Mucosa of descending colon (tissue), 3 donors: ENCODE results near the gene AFG3L2. TPM values are rescaled to one million over a fixed set of nuclear protein-coding genes. Genes with fewer than 3 reads are reported as not detected.

Experiments used
- ATAC-seq: fragments of 200-7000 bp; cut with Tn5 transposase; one replicate; pipeline ENCODE4 v1.9.1; 2020; ENCODE audit warnings: mild to moderate bottlenecking, moderate library complexity
- DNase-seq, 3 donors: peaks; one replicate each; pipeline ENCODE4 v3.0.0-alpha.2; 2020
- H3K36me3 ChIP-seq: fragments of 200-600 bp; one replicate; pipeline ENCODE4 v1.8.0; 2021; ENCODE audit warnings: low read depth, mild to moderate bottlenecking
- H3K4me1 ChIP-seq: fragments of 200-600 bp; one replicate; pipeline ENCODE4 v1.8.0; 2021; ENCODE audit warnings: low read depth, mild to moderate bottlenecking
- H3K4me3 ChIP-seq: fragments of 200-600 bp; one replicate; pipeline ENCODE4 v1.8.0; 2021; ENCODE audit warnings: mild to moderate bottlenecking
- H3K9me3 ChIP-seq: fragments of 200-600 bp; one replicate; pipeline ENCODE4 v1.8.0; 2021; ENCODE audit warnings: mild to moderate bottlenecking
- intact Hi-C, 2 donors: fragments of 100-400 bp; cut with DNase I in 1 of 2; cut with micrococcal nuclease in 1 of 2; formaldehyde crosslinking; loops; one replicate each; pipeline versions ENCODE4 v1.11.0 to v1.11.1; 2022; cut with DNase I, micrococcal nuclease
- total RNA-seq, 3 donors: library from RNA; stranded (reverse); fragmentation: NEBNext Ultra II Directional in 2 of 3; extraction: Animal tissue kit (Norgen Biotek cat#: 25700) in 2 of 3; gene quantifications; one replicate each; pipeline versions ENCODE4 v1.2.1 to v1.2.4, GENCODE V29; 2021 to 2023
- TF ChIP-seq, protein P1 (sequence below): fragments of 200-600 bp; IDR thresholded peaks from one replicate; pipeline ENCODE4 v1.8.0; 2022; ENCODE audit warnings: antibody characterized with exemption, mild to moderate bottlenecking
- donor health status: DM: no; HTN: no; CAD: no; lungs with moderate emphysema.
- donor health status: DM: no; HTN: no; CAD: no.
- donor health status: DM: no; HTN: yes; CAD: no.

Gene AFG3L2
- total RNA-seq, 3 donors from 2014 or later, result 68.5 to 104 (median 93.1) TPM

DNA sequence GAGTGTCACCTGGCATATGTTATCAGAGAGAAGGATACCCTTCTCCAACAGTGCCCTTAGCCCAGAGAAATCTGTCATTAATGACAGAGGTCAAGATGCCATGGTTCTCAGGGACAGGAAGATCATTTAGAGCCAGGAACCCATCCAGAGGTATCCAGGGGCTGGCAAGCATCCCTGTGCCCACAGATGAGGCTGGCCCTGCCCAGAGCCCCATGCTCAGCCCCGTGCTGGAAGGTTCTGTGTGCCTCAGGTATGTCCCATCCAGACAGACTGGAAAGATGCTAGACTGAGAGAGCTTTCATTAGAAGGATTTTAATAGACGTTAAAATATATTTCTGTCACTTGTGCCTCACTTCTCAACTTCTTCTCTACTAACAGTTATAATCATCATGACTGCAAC, 77.2 kb downstream of the AFG3L2 start:
- Histone ChIP-seq H3K9me3 (no peaks in the 10 kb centered on the region), H3K36me3 (no peaks in the 10 kb centered on the region), H3K4me3 (no peak overlapping the region), H3K4me1 (no peaks in the 10 kb centered on the region)
- no peak for ATAC-seq
- intact Hi-C loops, result no loop called here
- DNase-seq, result no peak
- TF ChIP-seq, protein P1, sequence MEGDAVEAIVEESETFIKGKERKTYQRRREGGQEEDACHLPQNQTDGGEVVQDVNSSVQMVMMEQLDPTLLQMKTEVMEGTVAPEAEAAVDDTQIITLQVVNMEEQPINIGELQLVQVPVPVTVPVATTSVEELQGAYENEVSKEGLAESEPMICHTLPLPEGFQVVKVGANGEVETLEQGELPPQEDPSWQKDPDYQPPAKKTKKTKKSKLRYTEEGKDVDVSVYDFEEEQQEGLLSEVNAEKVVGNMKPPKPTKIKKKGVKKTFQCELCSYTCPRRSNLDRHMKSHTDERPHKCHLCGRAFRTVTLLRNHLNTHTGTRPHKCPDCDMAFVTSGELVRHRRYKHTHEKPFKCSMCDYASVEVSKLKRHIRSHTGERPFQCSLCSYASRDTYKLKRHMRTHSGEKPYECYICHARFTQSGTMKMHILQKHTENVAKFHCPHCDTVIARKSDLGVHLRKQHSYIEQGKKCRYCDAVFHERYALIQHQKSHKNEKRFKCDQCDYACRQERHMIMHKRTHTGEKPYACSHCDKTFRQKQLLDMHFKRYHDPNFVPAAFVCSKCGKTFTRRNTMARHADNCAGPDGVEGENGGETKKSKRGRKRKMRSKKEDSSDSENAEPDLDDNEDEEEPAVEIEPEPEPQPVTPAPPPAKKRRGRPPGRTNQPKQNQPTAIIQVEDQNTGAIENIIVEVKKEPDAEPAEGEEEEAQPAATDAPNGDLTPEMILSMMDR, result no peak

DNA sequence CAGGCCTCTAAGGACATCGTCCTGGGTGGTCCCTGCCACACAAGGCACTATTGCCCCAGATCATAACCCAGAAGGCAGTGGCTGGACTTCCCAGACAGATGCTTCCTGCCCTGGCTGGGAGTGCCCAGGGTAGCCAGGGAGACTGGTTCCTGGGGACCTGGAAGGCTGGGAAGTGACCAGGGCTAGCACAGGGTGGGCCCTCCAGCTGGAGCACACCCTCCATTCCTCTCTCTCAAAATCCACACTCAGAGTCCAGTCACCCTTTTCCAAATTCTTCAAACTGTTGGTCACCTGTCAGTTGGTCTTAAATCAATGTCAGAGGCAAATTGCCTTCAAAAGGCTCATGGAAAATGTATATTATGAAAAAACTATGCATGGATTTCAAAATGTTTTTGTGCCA, 80.6 kb downstream of the AFG3L2 start:
- TF ChIP-seq, protein P1, result no peak
- Histone ChIP-seq H3K4me1 (no peaks in the 10 kb centered on the region), H3K4me3 (no peak overlapping the region), H3K36me3 (no peaks in the 10 kb centered on the region), H3K9me3 (no peaks in the 10 kb centered on the region)
- intact Hi-C loops, result no loop called here
- DNase-seq, result no peak
- ATAC-seq, result no peak

DNA sequence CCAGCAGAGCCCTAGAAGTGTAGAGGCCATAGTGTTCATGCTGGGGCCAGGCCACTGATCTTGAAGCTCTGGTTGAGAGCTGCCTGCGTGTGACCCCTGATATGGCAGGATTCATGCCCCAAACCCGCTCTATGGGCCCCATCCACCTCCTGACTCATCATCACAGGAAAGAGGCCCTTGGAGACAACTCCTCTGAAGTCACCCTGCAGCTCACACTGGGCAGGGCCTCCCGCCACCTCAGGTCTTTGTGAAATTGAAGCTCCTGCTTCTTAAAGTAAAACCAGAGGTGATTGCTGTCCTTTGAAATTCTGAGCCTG, 81.0 kb downstream of the AFG3L2 start:
- no peaks in the 10 kb centered on the region for H3K4me1 ChIP-seq
- DNase-seq, result no peak
- H3K36me3 ChIP-seq, result no peaks in the 10 kb centered on the region
- TF ChIP-seq, protein P1, result no peak
- intact Hi-C loops, result no loop called here
- no peaks in the 10 kb centered on the region for H3K9me3 ChIP-seq
- no peak overlapping the region for H3K4me3 ChIP-seq
- ATAC-seq, result no peak

DNA sequence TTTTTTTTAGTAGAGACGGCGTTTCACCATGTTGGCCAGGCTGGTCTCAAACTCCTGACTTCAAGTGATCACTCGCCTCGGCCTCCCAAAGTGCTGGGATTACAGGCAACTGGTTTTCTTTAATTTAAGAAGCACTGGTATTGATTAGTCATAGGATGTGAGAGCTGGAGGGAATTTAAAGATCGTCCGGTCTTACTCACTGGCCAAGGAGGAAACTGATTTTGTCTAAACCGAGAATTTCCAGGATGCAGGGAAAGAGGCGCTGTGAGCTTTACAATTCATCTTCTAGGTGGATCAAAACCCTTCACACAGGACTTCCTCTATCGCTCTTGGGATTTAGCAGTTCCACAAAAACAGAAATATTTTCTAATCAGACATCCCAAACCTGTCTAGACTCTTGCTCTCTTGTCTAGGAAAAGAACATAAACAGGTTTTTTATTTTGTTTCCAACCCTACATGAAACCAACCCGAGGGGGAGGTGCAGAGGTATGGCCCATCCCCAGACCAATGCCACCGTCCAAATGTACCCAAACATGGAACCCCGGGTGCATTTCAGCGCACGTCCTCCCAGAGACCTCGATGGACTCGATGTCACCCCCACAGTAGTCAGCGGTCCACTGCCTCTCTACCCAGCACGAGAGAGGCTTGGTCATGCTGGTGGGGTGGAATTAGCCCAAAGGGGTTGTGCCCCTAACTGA, 81.5 kb downstream of the AFG3L2 start:
- TF ChIP-seq, protein P1, result no peak
- H3K36me3 ChIP-seq, result no peaks in the 10 kb centered on the region
- no peaks in the 10 kb centered on the region for H3K4me1 ChIP-seq
- no peaks in the 10 kb centered on the region for H3K9me3 ChIP-seq
- no peak for ATAC-seq
- no peak overlapping the region for H3K4me3 ChIP-seq
- DNase-seq, result no peak
- intact Hi-C loops, result no loop called here

DNA sequence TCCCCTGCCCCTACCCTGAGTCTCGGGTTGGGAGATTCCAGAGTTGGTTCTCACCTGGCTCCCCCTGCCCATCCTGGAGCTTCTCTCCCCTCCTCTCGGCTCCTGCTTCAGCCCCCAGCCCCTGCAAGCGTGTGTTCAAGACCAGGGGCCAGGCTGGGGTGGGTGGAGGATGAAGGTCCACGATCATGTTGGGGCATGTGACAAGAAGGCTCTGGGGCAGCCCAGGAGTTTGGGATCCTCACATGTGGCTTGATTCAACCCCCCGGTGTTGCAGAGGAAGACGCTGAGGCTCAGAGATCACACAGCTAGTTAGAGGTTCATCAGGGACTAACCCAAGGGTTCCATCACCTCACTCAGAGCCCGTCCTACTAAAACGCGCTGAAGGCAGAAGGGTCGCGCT, 83.2 kb downstream of the AFG3L2 start:
- intact Hi-C loops, result no loop called here
- TF ChIP-seq, protein P1, result no peak
- no peak overlapping the region for H3K4me3 ChIP-seq
- peaks cover under 1% of the 10 kb centered on the region for H3K4me1 ChIP-seq
- DNase-seq (no peak), ATAC-seq (no peak)
- no peaks in the 10 kb centered on the region for H3K36me3 ChIP-seq
- H3K9me3 ChIP-seq, result no peaks in the 10 kb centered on the region

DNA sequence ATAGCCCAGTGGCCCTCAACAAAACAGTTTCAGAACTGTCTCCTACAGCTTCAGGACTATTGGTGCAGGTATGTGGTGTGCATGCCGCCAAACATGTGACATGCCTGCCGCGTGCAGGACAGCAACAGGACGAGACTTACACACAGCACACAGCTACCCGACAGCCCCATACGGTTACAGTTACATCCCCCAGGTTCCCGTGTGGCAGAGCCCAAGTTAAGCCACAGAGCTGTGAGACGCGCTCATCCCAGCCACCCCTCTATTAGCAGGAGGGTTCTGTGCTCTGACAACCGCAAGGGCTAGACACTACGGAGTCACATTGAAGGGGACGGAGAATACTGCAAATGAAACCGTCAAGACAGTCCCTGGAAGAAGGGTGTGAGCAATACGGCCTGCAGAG, 85.3 kb downstream of the AFG3L2 start:
- no peaks in the 10 kb centered on the region for H3K9me3 ChIP-seq
- H3K4me1 ChIP-seq, result peaks cover 16% of the 10 kb centered on the region
- ATAC-seq, result no peak
- H3K36me3 ChIP-seq, result no peaks in the 10 kb centered on the region
- intact Hi-C loops, result no loop called here
- TF ChIP-seq, protein P1, result no peak
- DNase-seq, result no peak
- H3K4me3 ChIP-seq, result no peak overlapping the region
